Measurements from ENCODE around the gene RNU7-1.

The RNU7-1 gene

GRCh38 chr12:6919588-6919987, 24.0 kb upstream of the RNU7-1 start:
- peaks cover 0 to 5% of the 10 kb centered on the region in 2 donors for H3K36me3 ChIP-seq (ENCODE audit: control insufficient read depth in 1 of 2, insufficient read depth in 2 of 2, low read length in 2 of 2)
- no peaks in the 10 kb centered on the region for H3K9me3 ChIP-seq (ENCODE audit: control insufficient read depth in 1 of 2, low read length in 2 of 2)
- H3K9ac ChIP-seq (ENCODE audit: low read depth in 1 of 2, low read length in 2 of 2): no peak overlapping the region
- no peak overlapping the region for H3K27ac ChIP-seq (ENCODE audit: low read depth, low read length)
- H3K4me1 ChIP-seq (ENCODE audit: control insufficient read depth in 1 of 2, insufficient read depth in 2 of 2, low read length in 2 of 2): peaks cover 10 to 18% of the 10 kb centered on the region in 2 donors
- no peak overlapping the region for H3K4me3 ChIP-seq (ENCODE audit: low read depth in 1 of 2, low read length in 2 of 2)
- H3K27me3 ChIP-seq (ENCODE audit: control insufficient read depth in 1 of 2, insufficient read depth in 2 of 2, low read length in 2 of 2): no peaks in the 10 kb centered on the region

GRCh38 chr12:6921539-6921938, 22.1 kb upstream of the RNU7-1 start:
- H3K36me3 ChIP-seq (ENCODE audit: control insufficient read depth in 1 of 2, insufficient read depth in 2 of 2, low read length in 2 of 2): peaks cover 0 to 5% of the 10 kb centered on the region in 2 donors
- H3K27ac ChIP-seq (ENCODE audit: low read depth, low read length): no peak overlapping the region
- H3K9ac ChIP-seq (ENCODE audit: low read depth in 1 of 2, low read length in 2 of 2): no peak overlapping the region
- H3K27me3 ChIP-seq (ENCODE audit: control insufficient read depth in 1 of 2, insufficient read depth in 2 of 2, low read length in 2 of 2): no peaks in the 10 kb centered on the region
- H3K4me1 ChIP-seq (ENCODE audit: control insufficient read depth in 1 of 2, insufficient read depth in 2 of 2, low read length in 2 of 2): peaks cover 21 to 27% of the 10 kb centered on the region in 2 donors
- H3K4me3 ChIP-seq (ENCODE audit: low read depth in 1 of 2, low read length in 2 of 2): no peak overlapping the region
- no peaks in the 10 kb centered on the region for H3K9me3 ChIP-seq (ENCODE audit: control insufficient read depth in 1 of 2, low read length in 2 of 2)

- Histone ChIP-seq H3K9ac (ENCODE audit: low read depth in 1 of 2, low read length in 2 of 2) (no peak overlapping the region), H3K4me1 (ENCODE audit: control insufficient read depth in 1 of 2, insufficient read depth in 2 of 2, low read length in 2 of 2) (peaks cover 28 to 34% of the 10 kb centered on the region in 2 donors), H3K9me3 (ENCODE audit: control insufficient read depth in 1 of 2, low read length in 2 of 2) (no peaks in the 10 kb centered on the region), H3K36me3 (ENCODE audit: control insufficient read depth in 1 of 2, insufficient read depth in 2 of 2, low read length in 2 of 2) (peaks cover 0 to 5% of the 10 kb centered on the region in 2 donors), H3K27ac (ENCODE audit: low read depth, low read length) (no peak overlapping the region), H3K27me3 (ENCODE audit: control insufficient read depth in 1 of 2, insufficient read depth in 2 of 2, low read length in 2 of 2) (no peaks in the 10 kb centered on the region), H3K4me3 (ENCODE audit: low read depth in 1 of 2, low read length in 2 of 2) (peak overlapping the region in 1 of 2 donors; percentile 5)
Measured at GRCh38 chr12:6921996-6922946, 21.3 kb upstream of the RNU7-1 start.

- Histone ChIP-seq H3K36me3 (ENCODE audit: control insufficient read depth in 1 of 2, insufficient read depth in 2 of 2, low read length in 2 of 2) (peaks cover 0 to 5% of the 10 kb centered on the region in 2 donors), H3K4me1 (ENCODE audit: control insufficient read depth in 1 of 2, insufficient read depth in 2 of 2, low read length in 2 of 2) (peaks cover 28 to 35% of the 10 kb centered on the region in 2 donors), H3K9me3 (ENCODE audit: control insufficient read depth in 1 of 2, low read length in 2 of 2) (no peaks in the 10 kb centered on the region), H3K9ac (ENCODE audit: low read depth in 1 of 2, low read length in 2 of 2) (no peak overlapping the region), H3K27ac (ENCODE audit: low read depth, low read length) (no peak overlapping the region), H3K27me3 (ENCODE audit: control insufficient read depth in 1 of 2, insufficient read depth in 2 of 2, low read length in 2 of 2) (no peaks in the 10 kb centered on the region), H3K4me3 (ENCODE audit: low read depth in 1 of 2, low read length in 2 of 2) (peak overlapping the region in 1 of 2 donors; percentile 5)
Measured at GRCh38 chr12:6923003-6923732, 20.4 kb upstream of the RNU7-1 start.

DNA sequence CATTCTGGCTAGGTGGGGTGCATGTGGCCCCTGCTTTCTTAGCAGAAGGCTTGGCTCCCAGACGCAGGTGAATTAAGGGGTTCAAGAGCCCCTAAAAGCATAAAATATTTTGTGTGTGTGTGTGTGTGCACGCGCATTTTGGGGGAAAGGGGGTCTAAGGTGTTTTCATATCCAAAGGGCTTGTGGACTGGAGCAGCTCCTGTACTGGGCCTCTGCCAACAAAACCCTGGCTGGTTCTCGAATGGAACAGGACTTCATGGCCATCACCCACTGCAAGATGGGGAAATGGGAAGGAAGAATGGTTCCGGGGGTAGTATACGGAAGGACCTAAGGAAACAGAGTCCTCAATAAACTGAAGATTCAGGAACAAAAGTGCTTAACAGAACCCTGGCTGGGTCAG, 19.8 kb upstream of the RNU7-1 start:
- Histone ChIP-seq H3K27ac (ENCODE audit: low read depth, low read length) (no peak overlapping the region), H3K27me3 (ENCODE audit: control insufficient read depth in 1 of 2, insufficient read depth in 2 of 2, low read length in 2 of 2) (no peaks in the 10 kb centered on the region), H3K4me1 (ENCODE audit: control insufficient read depth in 1 of 2, insufficient read depth in 2 of 2, low read length in 2 of 2) (peaks cover 30 to 37% of the 10 kb centered on the region in 2 donors), H3K4me3 (ENCODE audit: low read depth in 1 of 2, low read length in 2 of 2) (no peak overlapping the region), H3K9me3 (ENCODE audit: control insufficient read depth in 1 of 2, low read length in 2 of 2) (no peaks in the 10 kb centered on the region), H3K9ac (ENCODE audit: low read depth in 1 of 2, low read length in 2 of 2) (peak overlapping the region in 1 of 2 donors; percentile 78), H3K36me3 (ENCODE audit: control insufficient read depth in 1 of 2, insufficient read depth in 2 of 2, low read length in 2 of 2) (peaks cover 0 to 5% of the 10 kb centered on the region in 2 donors)

GRCh38 chr12:6925239-6925539, 18.4 kb upstream of the RNU7-1 start:
- Histone ChIP-seq H3K4me3 (ENCODE audit: low read depth in 1 of 2, low read length in 2 of 2) (peak overlapping the region in 1 of 2 donors; percentile 46), H3K27me3 (ENCODE audit: control insufficient read depth in 1 of 2, insufficient read depth in 2 of 2, low read length in 2 of 2) (no peaks in the 10 kb centered on the region), H3K36me3 (ENCODE audit: control insufficient read depth in 1 of 2, insufficient read depth in 2 of 2, low read length in 2 of 2) (no peaks in the 10 kb centered on the region), H3K9me3 (ENCODE audit: control insufficient read depth in 1 of 2, low read length in 2 of 2) (no peaks in the 10 kb centered on the region), H3K9ac (ENCODE audit: low read depth in 1 of 2, low read length in 2 of 2) (peak overlapping the region; percentile 55 to 78), H3K27ac (ENCODE audit: low read depth, low read length) (peak overlapping the region; percentile 77), H3K4me1 (ENCODE audit: control insufficient read depth in 1 of 2, insufficient read depth in 2 of 2, low read length in 2 of 2) (peaks cover 43 to 51% of the 10 kb centered on the region in 2 donors)

DNA sequence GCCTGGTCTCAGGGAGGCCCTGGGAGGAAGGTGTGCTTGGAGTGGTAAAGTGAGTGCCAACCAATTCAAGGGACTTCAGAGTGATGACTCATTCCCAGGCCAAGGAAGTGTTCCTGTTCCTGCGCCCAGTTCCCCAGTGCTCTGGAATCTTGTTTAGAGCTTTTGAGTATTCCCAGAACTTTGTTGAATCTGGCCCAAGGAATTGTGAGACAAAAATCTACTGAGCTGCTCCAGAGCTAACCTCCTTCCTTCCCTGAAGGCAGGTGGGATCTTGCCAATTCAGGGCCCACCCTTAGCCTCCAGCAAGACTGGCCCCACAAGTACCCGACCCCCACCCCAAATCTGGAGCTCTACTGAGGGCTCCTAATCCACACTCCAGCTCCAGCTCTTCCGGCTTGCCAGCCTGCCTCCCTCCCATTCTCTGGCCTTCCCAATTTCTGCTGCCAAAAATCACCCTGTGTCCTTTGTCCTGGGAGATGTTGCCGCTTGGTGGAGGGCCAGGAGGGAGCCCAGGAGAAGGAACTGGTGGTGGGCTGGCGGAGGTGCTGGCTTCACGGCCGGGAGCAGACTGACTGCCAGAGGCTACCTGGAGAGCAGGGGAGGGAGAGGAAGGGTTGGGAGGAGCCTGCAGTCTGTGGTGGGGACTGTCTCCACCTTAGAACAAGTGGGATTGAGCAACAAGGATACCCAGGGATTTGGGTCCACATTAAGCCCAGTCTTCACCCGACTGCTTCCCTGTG, 17.9 kb upstream of the RNU7-1 start:
- Histone ChIP-seq H3K4me3 (ENCODE audit: low read depth in 1 of 2, low read length in 2 of 2) (peak overlapping the region; percentile 46 to 52), H3K36me3 (ENCODE audit: control insufficient read depth in 1 of 2, insufficient read depth in 2 of 2, low read length in 2 of 2) (no peaks in the 10 kb centered on the region), H3K9me3 (ENCODE audit: control insufficient read depth in 1 of 2, low read length in 2 of 2) (no peaks in the 10 kb centered on the region), H3K27ac (ENCODE audit: low read depth, low read length) (peak overlapping the region; percentile 77), H3K4me1 (ENCODE audit: control insufficient read depth in 1 of 2, insufficient read depth in 2 of 2, low read length in 2 of 2) (peaks cover 45 to 53% of the 10 kb centered on the region in 2 donors), H3K9ac (ENCODE audit: low read depth in 1 of 2, low read length in 2 of 2) (peak overlapping the region; percentile 55 to 78), H3K27me3 (ENCODE audit: control insufficient read depth in 1 of 2, insufficient read depth in 2 of 2, low read length in 2 of 2) (no peaks in the 10 kb centered on the region)

- peaks cover 49 to 59% of the 10 kb centered on the region in 2 donors for H3K4me1 ChIP-seq (ENCODE audit: control insufficient read depth in 1 of 2, insufficient read depth in 2 of 2, low read length in 2 of 2)
Measured at GRCh38 chr12:6927379-6928021, 16.1 kb upstream of the RNU7-1 start, which contains the start of gene ATN1. TSS of gene ATN1 (plus strand) at chr12:6927959. CDS start at chr12:6934002, 6,043 bp downstream.

GRCh38 chr12:6928022-6928702, 15.5 kb upstream of the RNU7-1 start:
- Histone ChIP-seq H3K27me3 (ENCODE audit: control insufficient read depth in 1 of 2, insufficient read depth in 2 of 2, low read length in 2 of 2) (no peaks in the 10 kb centered on the region), H3K9me3 (ENCODE audit: control insufficient read depth in 1 of 2, low read length in 2 of 2) (no peaks in the 10 kb centered on the region), H3K9ac (ENCODE audit: low read depth in 1 of 2, low read length in 2 of 2) (peak overlapping the region; percentile 68 to 90), H3K4me3 (ENCODE audit: low read depth in 1 of 2, low read length in 2 of 2) (peak overlapping the region; percentile 85 to 89), H3K36me3 (ENCODE audit: control insufficient read depth in 1 of 2, insufficient read depth in 2 of 2, low read length in 2 of 2) (peaks cover 0 to 2% of the 10 kb centered on the region in 2 donors), H3K4me1 (ENCODE audit: control insufficient read depth in 1 of 2, insufficient read depth in 2 of 2, low read length in 2 of 2) (peaks cover 49 to 59% of the 10 kb centered on the region in 2 donors), H3K27ac (ENCODE audit: low read depth, low read length) (peak overlapping the region; percentile 79)

More at GRCh38 chr12:6927379-6928021, 16.1 kb upstream of the RNU7-1 start, which contains the start of gene ATN1:
- H3K27ac ChIP-seq (ENCODE audit: low read depth, low read length): peak within 1 kb of the TSS; percentile 86
- H3K9ac ChIP-seq (ENCODE audit: low read depth in 1 of 2, low read length in 2 of 2): peak within 1 kb of the TSS; percentile 77 to 90
- H3K4me3 ChIP-seq (ENCODE audit: low read depth in 1 of 2, low read length in 2 of 2): peak within 1 kb of the TSS; percentile 85 to 89
- H3K9me3 ChIP-seq (ENCODE audit: control insufficient read depth in 1 of 2, low read length in 2 of 2): no peaks in the 10 kb centered on the region
- no peaks in the 10 kb centered on the region for H3K36me3 ChIP-seq (ENCODE audit: control insufficient read depth in 1 of 2, insufficient read depth in 2 of 2, low read length in 2 of 2)
- H3K27me3 ChIP-seq (ENCODE audit: control insufficient read depth in 1 of 2, insufficient read depth in 2 of 2, low read length in 2 of 2): no peaks in the 10 kb centered on the region
